Left renal pelvis (tissue), 4 donors: ENCODE measurements around the gene FCGBP. TPM values are rescaled to one million over a fixed set of nuclear protein-coding genes. Genes with fewer than 3 reads are reported as not detected.
"Not testable (repeated sequence)": the region's sequence is repeated elsewhere in the genome, so short reads cannot be mapped to it uniquely, and the experiment has no call there.

ENCODE experiments used
- DNase-seq, 4 donors: peaks; one replicate each; pipeline ENCODE4 v3.0.0-alpha.2; 2013; ENCODE audit warnings: low read depth in 4 of 4, low spot score in 3 of 4
- polyA plus RNA-seq, 4 donors: library from polyadenylated mRNA; unstranded; fragments of 120-200 nt; gene quantifications; one replicate each; pipeline ENCODE4 v1.2.1, GENCODE V29; 2013; ENCODE audit not compliant: insufficient read length in 4 of 4

The FCGBP gene
- polyA plus RNA-seq = 1 to 10 TPM; 1.7 to 9.5 (median 6.1) TPM

GRCh38 chr19:39934584-39935363 is at the start of gene FCGBP:
Gene FCGBP, minus strand, starts transcription at chr19:39934634.
- no peak for DNase-seq

GRCh38 chr19:39983695-39984300 is 49.4 kb upstream of the FCGBP start:
- no peak for DNase-seq

GRCh38 chr19:39982883-39983282 is 48.4 kb upstream of the FCGBP start:
- DNase-seq = no peak

GRCh38 chr19:39974377-39975155 is 40.1 kb upstream of the FCGBP start:
- no peak for DNase-seq

GRCh38 chr19:39971380-39972035 is 37.1 kb upstream of the FCGBP start:
- no peak for DNase-seq

GRCh38 chr19:39970675-39971379 is 36.4 kb upstream of the FCGBP start, which contains the start of gene PSMC4:
Gene PSMC4, plus strand, starts transcription at chr19:39971165. Its CDS starts 38 bp downstream, at chr19:39971203.
- peak; percentile 96 to 98 (median 97) for DNase-seq

GRCh38 chr19:39970425-39970674 is 35.9 kb upstream of the FCGBP start:
- DNase-seq = peak in 2 of 4 donors; percentile 11 to 22

GRCh38 chr19:39969681-39970424 is 35.4 kb upstream of the FCGBP start:
- DNase-seq = no peak

- DNase-seq = no peak
These were observed 34.8 kb upstream of the FCGBP start for GRCh38 chr19:39969266-39969665.

- no peak for DNase-seq
These were observed 34.4 kb upstream of the FCGBP start for GRCh38 chr19:39968789-39969188.

- DNase-seq = no peak
These were observed 33.1 kb upstream of the FCGBP start for GRCh38 chr19:39967561-39967960.

GRCh38 chr19:39966617-39967016 is 32.2 kb upstream of the FCGBP start:
- no peak for DNase-seq

- DNase-seq = no peak
These were observed 29.5 kb upstream of the FCGBP start for GRCh38 chr19:39963898-39964297.

GRCh38 chr19:39959407-39959806 is 25.0 kb upstream of the FCGBP start:
- not testable (repeated sequence) for DNase-seq

- not testable (repeated sequence) for DNase-seq
These were observed 24.5 kb upstream of the FCGBP start for GRCh38 chr19:39958942-39959341.

GRCh38 chr19:39957886-39958285 is 23.5 kb upstream of the FCGBP start:
- not testable (repeated sequence) for DNase-seq

GRCh38 chr19:39953915-39954314 is 19.5 kb upstream of the FCGBP start:
- DNase-seq = no peak

GRCh38 chr19:39951686-39952085 is 17.3 kb upstream of the FCGBP start:
- DNase-seq = no peak

- DNase-seq = no peak
These were observed 16.7 kb upstream of the FCGBP start for GRCh38 chr19:39951065-39951650.
